Coronary artery (tissue), 2 donors: Measurements from ENCODE around the gene TMEM19.

ENCODE experiments used
- DNase-seq: peaks from one replicate; pipeline ENCODE4 v3.0.0-alpha.2; 2017; ENCODE audit warnings: low spot score
- H3K27ac ChIP-seq, 2 donors: fragments of 200-600 bp; sonication (generic); one replicate each; pipeline ENCODE4 v1.5.1; 2016 to 2019
- H3K4me3 ChIP-seq: fragments of 200-600 bp; sonication (generic); 2 replicates; pipeline ENCODE4 v1.5.1; 2016; ENCODE audit warnings: mild to moderate bottlenecking, moderate library complexity
- CTCF ChIP-seq: fragments of 200-600 bp; sonication (generic); IDR thresholded peaks from one replicate; pipeline ENCODE4 v1.5.1; 2019; ENCODE audit warnings: antibody characterized with exemption

TMEM19 gene

GRCh38 chr12:71685914-71686657, at the start of gene TMEM19:
TSS of gene TMEM19 (plus strand) at chr12:71686082. CDS start at chr12:71686681, 599 bp downstream.
- H3K27ac ChIP-seq, result peak within 1 kb of the TSS; percentile 69 to 94
- H3K4me3 ChIP-seq, result peak within 1 kb of the TSS; percentile 88
- TF ChIP-seq CTCF, result no peak
- peak; percentile 95 for DNase-seq

GRCh38 chr12:71636704-71637115, 49.2 kb upstream of the TMEM19 start:
- DNase-seq, result no peak
- Histone ChIP-seq H3K4me3 (no peak overlapping the region), H3K27ac (no peak overlapping the region)
- peak; percentile 63 for TF ChIP-seq CTCF

- DNase-seq, result no peak
- no peak for TF ChIP-seq CTCF
- Histone ChIP-seq H3K27ac (no peak overlapping the region), H3K4me3 (no peak overlapping the region)
Observed at GRCh38 chr12:71638499-71638898, 47.4 kb upstream of the TMEM19 start.

GRCh38 chr12:71639341-71639760, 46.5 kb upstream of the TMEM19 start:
- DNase-seq, result no peak
- no peak for TF ChIP-seq CTCF
- H3K27ac ChIP-seq, result no peak overlapping the region
- no peak overlapping the region for H3K4me3 ChIP-seq

- no peak overlapping the region for H3K4me3 ChIP-seq
- DNase-seq, result no peak
Observed at GRCh38 chr12:71640316-71640715, 45.6 kb upstream of the TMEM19 start.

GRCh38 chr12:71641390-71641789, 44.5 kb upstream of the TMEM19 start:
- no peak for DNase-seq
- no peak overlapping the region for H3K27ac ChIP-seq
- no peak for TF ChIP-seq CTCF
- no peak overlapping the region for H3K4me3 ChIP-seq

More at GRCh38 chr12:71640316-71640715, 45.6 kb upstream of the TMEM19 start:
- no peak for TF ChIP-seq CTCF
- H3K27ac ChIP-seq, result no peak overlapping the region

GRCh38 chr12:71642264-71642663, 43.6 kb upstream of the TMEM19 start:
- no peak for TF ChIP-seq CTCF
- Histone ChIP-seq H3K27ac (no peak overlapping the region), H3K4me3 (no peak overlapping the region)
- DNase-seq, result no peak
